Neuronal stem cell (in vitro differentiated cells): ENCODE measurements around the gene CNN3.

Source experiments
- DNase-seq: peaks from one replicate; pipeline ENCODE4 v3.0.0-alpha.2; 2013; ENCODE audit warnings: low spot score
- H2AFZ ChIP-seq: one replicate; pipeline ENCODE4 v1.6.1; 2013; ENCODE audit warnings: mild to moderate bottlenecking, low read length, inconsistent platforms
- H2AK5ac ChIP-seq: 2 replicates; pipeline ENCODE4 v1.6.1; 2013; ENCODE audit warnings: low read depth, mild to moderate bottlenecking, inconsistent platforms, low read length, moderate library complexity, mixed read lengths
- H2BK120ac ChIP-seq: 2 replicates; pipeline ENCODE4 v1.6.1; 2013; ENCODE audit warnings: low read depth, mild to moderate bottlenecking, inconsistent platforms, low read length, moderate library complexity, mixed read lengths
- H2BK12ac ChIP-seq: one replicate; pipeline ENCODE4 v1.6.1; 2013; ENCODE audit warnings: low read length, inconsistent platforms
- H2BK15ac ChIP-seq: 2 replicates; pipeline ENCODE4 v1.6.1; 2013; ENCODE audit warnings: mild to moderate bottlenecking, low read length, inconsistent platforms, mixed read lengths
- H2BK5ac ChIP-seq: one replicate; pipeline ENCODE4 v1.6.1; 2013; ENCODE audit warnings: inconsistent platforms, mild to moderate bottlenecking, low read length, moderate library complexity
- H3K14ac ChIP-seq: one replicate; pipeline ENCODE4 v1.6.1; 2013; ENCODE audit warnings: low read length, inconsistent platforms
- H3K18ac ChIP-seq: 2 replicates; pipeline ENCODE4 v1.6.1; 2013; ENCODE audit warnings: low read length, inconsistent platforms
- H3K23ac ChIP-seq: 2 replicates; pipeline ENCODE4 v1.6.1; 2013; ENCODE audit warnings: low read depth, mild to moderate bottlenecking, mixed read lengths, low read length, inconsistent platforms; ENCODE audit not compliant: poor library complexity
- H3K27ac ChIP-seq: replicated peaks from 3 replicates; pipeline ENCODE4 v1.5.1; 2013; ENCODE audit warnings: low read length, inconsistent platforms
- H3K27me3 ChIP-seq, 3 experiments: 2 replicates each; pipeline ENCODE4 v1.6.1; 2013; ENCODE audit warnings: low read length in 3 of 3, mild to moderate bottlenecking in 2 of 3, inconsistent platforms in 1 of 3, low read depth in 1 of 3, mixed read lengths in 1 of 3, moderate library complexity in 1 of 3; ENCODE audit not compliant: control insufficient read depth in 3 of 3, insufficient read depth in 3 of 3
- H3K36me3 ChIP-seq, 2 donors: replicated peaks in 1 of 2; 2 replicates each; pipeline ENCODE4 v1.6.1; 2013; ENCODE audit warnings: low read length in 2 of 2; ENCODE audit not compliant: control insufficient read depth in 2 of 2, insufficient read depth in 2 of 2
- H3K4ac ChIP-seq: 2 replicates; pipeline ENCODE4 v1.6.1; 2013; ENCODE audit warnings: inconsistent platforms, mild to moderate bottlenecking, low read length, moderate library complexity
- H3K4me1 ChIP-seq, 2 donors: 1 replicate in 1 of 2; 2 replicates in 1 of 2; pipeline ENCODE4 v1.6.1; 2013; ENCODE audit warnings: low read length in 2 of 2, low read depth in 1 of 2; ENCODE audit not compliant: control insufficient read depth in 2 of 2, insufficient read depth in 1 of 2
- H3K4me2 ChIP-seq: one replicate; pipeline ENCODE4 v1.6.1; 2013; ENCODE audit warnings: mild to moderate bottlenecking, low read length, inconsistent platforms; ENCODE audit not compliant: insufficient read depth, poor library complexity, severe bottlenecking
- H3K4me3 ChIP-seq, 2 donors: 2 replicates each; pipeline ENCODE4 v1.5.1; 2013; ENCODE audit warnings: low read length in 2 of 2, mild to moderate bottlenecking in 2 of 2, inconsistent platforms in 1 of 2, moderate library complexity in 1 of 2
- H3K79me1 ChIP-seq: one replicate; pipeline ENCODE4 v1.6.1; 2013; ENCODE audit warnings: low read depth, mild to moderate bottlenecking, inconsistent platforms, low read length, moderate library complexity
- H3K9ac ChIP-seq: one replicate; pipeline ENCODE4 v1.6.1; 2013; ENCODE audit warnings: mild to moderate bottlenecking, low read depth, low read length, inconsistent platforms; ENCODE audit not compliant: poor library complexity
- H3K9me3 ChIP-seq, 2 donors: replicated peaks in 1 of 2; 2 replicates each; pipeline versions ENCODE3 to v1.6.1; 2013; ENCODE audit warnings: low read length in 2 of 2, mild to moderate bottlenecking in 2 of 2, inconsistent platforms in 1 of 2, low read depth in 1 of 2, mixed read lengths in 1 of 2, moderate library complexity in 1 of 2; ENCODE audit not compliant: control insufficient read depth in 2 of 2, insufficient read depth in 1 of 2
- H4K8ac ChIP-seq: one replicate; pipeline ENCODE4 v1.6.1; 2013; ENCODE audit warnings: low read depth, mild to moderate bottlenecking, inconsistent platforms, low read length, moderate library complexity
- H4K91ac ChIP-seq: one replicate; pipeline ENCODE4 v1.6.1; 2013; ENCODE audit warnings: low read length, low read depth, mild to moderate bottlenecking, inconsistent platforms; ENCODE audit not compliant: poor library complexity
- WGBS, 2 donors: extraction: QIAGEN DNeasy Blood & Tissue Kit; methylation state at CpG; one replicate each; pipeline ENCODE4 v1.1.7; 2013; ENCODE audit warnings: missing lambda C conversion rate in 2 of 2, mixed read lengths in 1 of 2; ENCODE audit not compliant: insufficient read length in 2 of 2, insufficient replicate concordance in 1 of 2; ENCODE audit errors: extremely low coverage in 2 of 2; 5-methylcytosine and 5-hydroxymethylcytosine counted together

The CNN3 gene

DNA sequence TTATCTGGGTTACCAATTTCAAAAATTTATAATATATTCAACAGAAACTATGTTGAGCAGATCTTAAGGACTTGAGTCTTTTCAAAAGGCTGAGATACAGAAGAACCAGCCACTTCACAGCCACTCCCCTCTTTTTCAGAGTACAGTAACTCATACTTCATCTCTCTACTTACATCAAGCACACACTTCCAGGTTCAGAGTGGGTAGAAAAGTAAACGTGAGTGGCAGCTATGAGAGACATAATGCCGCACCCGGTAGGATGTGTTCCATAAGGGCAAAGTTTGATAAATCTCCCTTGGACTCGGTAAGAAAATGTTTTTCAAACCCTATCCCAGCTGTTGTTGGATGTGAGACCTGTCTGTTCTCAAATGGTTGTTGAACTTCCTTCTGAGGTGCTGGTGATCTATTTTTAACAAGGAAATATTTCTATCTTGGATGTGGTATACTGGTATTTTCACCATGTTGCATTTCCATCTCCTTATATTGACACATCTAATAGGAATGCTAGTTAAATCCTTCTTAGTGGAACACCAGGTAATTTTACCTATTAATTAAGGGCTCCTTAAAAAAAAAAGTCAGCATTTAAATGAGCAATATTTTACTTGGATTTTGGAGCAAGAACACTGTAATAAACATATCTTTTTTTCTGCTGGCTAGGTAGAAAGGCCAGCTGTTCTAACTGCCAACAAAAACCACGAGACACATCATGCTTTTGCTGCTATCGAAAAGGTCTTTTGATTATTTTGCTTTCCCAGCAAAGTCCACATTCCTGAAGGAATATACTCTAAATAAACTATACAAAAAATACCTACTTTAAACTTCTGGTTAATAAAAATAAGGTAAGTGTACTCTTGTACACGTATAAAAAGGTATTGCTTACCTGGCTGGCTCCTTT, 28.2 kb downstream of the CNN3 start:
- Histone ChIP-seq H3K4ac (no peak overlapping the region), H2AK5ac (no peak overlapping the region), H3K14ac (no peak overlapping the region), H3K9ac (no peak overlapping the region), H3K79me1 (no peaks in the 10 kb centered on the region), H3K4me3 (no peak overlapping the region), H3K27me3 (no peaks in the 10 kb centered on the region), H3K4me2 (no peak overlapping the region), H4K91ac (no peak overlapping the region), H2BK12ac (no peak overlapping the region), H4K8ac (no peak overlapping the region), H3K9me3 (no peaks in the 10 kb centered on the region), H3K23ac (no peak overlapping the region), H3K36me3 (peaks cover 38 to 99% of the 10 kb centered on the region in 2 donors), H2BK120ac (no peak overlapping the region), H3K27ac (no peak overlapping the region), H2BK5ac (no peak overlapping the region), H3K4me1 (no peaks in the 10 kb centered on the region), H2BK15ac (no peak overlapping the region), H2AFZ (no peak overlapping the region), H3K18ac (no peak overlapping the region)
- no peak for DNase-seq
- WGBS, 2 donors, result no CpG with 5 or more reads among the region's 7 CpGs

- H4K8ac ChIP-seq, result no peak overlapping the region
- H3K27ac ChIP-seq, result no peak overlapping the region
- no CpG with 5 or more reads among the region's 1 CpG for WGBS, 2 donors
These were observed 31.4 kb downstream of the CNN3 start for GRCh38 chr1:94895518-94895917.

GRCh38 chr1:94894630-94895029, 32.3 kb downstream of the CNN3 start:
- H3K4ac ChIP-seq, result no peak overlapping the region
- H3K14ac ChIP-seq, result no peak overlapping the region
- no CpG with 5 or more reads among the region's 4 CpGs for WGBS, 2 donors

More at GRCh38 chr1:94895518-94895917, 31.4 kb downstream of the CNN3 start:
- Histone ChIP-seq H2BK120ac (no peak overlapping the region), H2BK5ac (no peak overlapping the region), H3K4me2 (no peak overlapping the region), H3K9me3 (no peaks in the 10 kb centered on the region), H4K91ac (no peak overlapping the region), H3K27me3 (no peaks in the 10 kb centered on the region), H3K18ac (no peak overlapping the region), H2BK12ac (no peak overlapping the region), H2AK5ac (no peak overlapping the region), H3K79me1 (no peaks in the 10 kb centered on the region), H3K4me1 (no peaks in the 10 kb centered on the region), H3K36me3 (peaks cover 28 to 93% of the 10 kb centered on the region in 2 donors), H3K23ac (no peak overlapping the region), H3K4ac (no peak overlapping the region), H2AFZ (no peak overlapping the region), H2BK15ac (no peak overlapping the region), H3K4me3 (no peak overlapping the region), H3K9ac (no peak overlapping the region), H3K14ac (no peak overlapping the region)
- no peak for DNase-seq

DNA sequence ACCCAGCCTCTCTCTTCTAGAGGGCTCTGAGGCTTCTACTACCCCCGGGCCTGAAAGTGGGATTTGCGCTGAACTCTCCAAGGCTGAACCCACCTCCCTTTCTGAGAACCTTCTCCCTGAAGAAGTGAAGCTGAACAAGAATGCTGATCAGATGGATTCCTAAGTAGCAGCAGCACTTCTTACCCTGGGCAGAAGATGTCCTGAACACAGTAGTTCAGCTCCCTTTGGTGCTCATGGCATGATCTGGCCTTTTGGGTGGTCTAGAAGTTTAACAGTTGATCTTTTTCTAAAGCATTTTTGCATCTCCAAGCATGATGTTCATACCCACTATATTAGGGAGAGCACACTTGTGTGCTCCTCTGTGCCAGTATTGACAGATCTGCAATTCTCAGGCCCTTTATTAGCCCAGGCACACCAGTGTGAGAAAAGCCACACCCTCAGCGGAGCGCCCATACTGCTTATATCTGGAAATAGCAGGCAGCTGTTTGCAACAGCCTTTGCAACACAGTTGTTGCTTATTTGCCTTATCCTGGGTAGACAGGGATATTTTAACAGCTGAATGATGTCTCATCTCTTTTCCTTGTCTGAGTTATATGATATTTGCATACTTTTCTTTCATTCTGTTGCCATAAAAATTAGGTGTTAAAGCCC, 34.2 kb downstream of the CNN3 start:
- Histone ChIP-seq H3K9me3 (peaks cover 0 to 3% of the 10 kb centered on the region in 2 donors), H3K36me3 (peaks cover 18 to 73% of the 10 kb centered on the region in 2 donors), H2BK12ac (no peak overlapping the region), H3K4me1 (peaks cover 0 to 2% of the 10 kb centered on the region in 2 donors), H3K79me1 (no peaks in the 10 kb centered on the region), H3K23ac (no peak overlapping the region), H3K9ac (no peak overlapping the region), H3K4me3 (no peak overlapping the region), H2AFZ (no peak overlapping the region), H3K27me3 (no peaks in the 10 kb centered on the region), H2BK5ac (no peak overlapping the region), H3K14ac (no peak overlapping the region), H3K4ac (no peak overlapping the region), H2BK120ac (no peak overlapping the region), H4K8ac (no peak overlapping the region), H4K91ac (no peak overlapping the region), H3K18ac (no peak overlapping the region), H3K4me2 (no peak overlapping the region), H2AK5ac (no peak overlapping the region), H2BK15ac (no peak overlapping the region), H3K27ac (no peak overlapping the region)
- DNase-seq, result no peak
- no CpG with 5 or more reads among the region's 4 CpGs for WGBS, 2 donors

More at GRCh38 chr1:94894630-94895029, 32.3 kb downstream of the CNN3 start:
- no peak overlapping the region for H2BK15ac ChIP-seq
- no peak overlapping the region for H3K23ac ChIP-seq
- no peak overlapping the region for H3K4me2 ChIP-seq
- H2BK5ac ChIP-seq, result no peak overlapping the region
- no peaks in the 10 kb centered on the region for H3K9me3 ChIP-seq
- no peak overlapping the region for H2BK120ac ChIP-seq
- H3K27me3 ChIP-seq, result no peaks in the 10 kb centered on the region
- DNase-seq, result no peak
- H3K27ac ChIP-seq, result peak overlapping the region; percentile 4
- H3K18ac ChIP-seq, result no peak overlapping the region
- peaks cover 27 to 90% of the 10 kb centered on the region in 2 donors for H3K36me3 ChIP-seq
- H2AFZ ChIP-seq, result no peak overlapping the region
- no peak overlapping the region for H2BK12ac ChIP-seq
- H3K79me1 ChIP-seq, result no peaks in the 10 kb centered on the region
- H3K4me1 ChIP-seq, result no peaks in the 10 kb centered on the region
- H4K8ac ChIP-seq, result no peak overlapping the region
- H3K4me3 ChIP-seq, result no peak overlapping the region
- H3K9ac ChIP-seq, result no peak overlapping the region
- no peak overlapping the region for H4K91ac ChIP-seq
- no peak overlapping the region for H2AK5ac ChIP-seq
